GM15510 (cell line): Measurements from ENCODE around the gene GPX6.

Source experiments
- POLR2A ChIP-seq: IDR thresholded peaks from 3 replicates; pipeline ENCODE4 v1.6.1; 2011; ENCODE audit warnings: borderline replicate concordance; ENCODE audit not compliant: insufficient read length; ENCODE audit errors: extremely low read depth

GPX6 gene

DNA sequence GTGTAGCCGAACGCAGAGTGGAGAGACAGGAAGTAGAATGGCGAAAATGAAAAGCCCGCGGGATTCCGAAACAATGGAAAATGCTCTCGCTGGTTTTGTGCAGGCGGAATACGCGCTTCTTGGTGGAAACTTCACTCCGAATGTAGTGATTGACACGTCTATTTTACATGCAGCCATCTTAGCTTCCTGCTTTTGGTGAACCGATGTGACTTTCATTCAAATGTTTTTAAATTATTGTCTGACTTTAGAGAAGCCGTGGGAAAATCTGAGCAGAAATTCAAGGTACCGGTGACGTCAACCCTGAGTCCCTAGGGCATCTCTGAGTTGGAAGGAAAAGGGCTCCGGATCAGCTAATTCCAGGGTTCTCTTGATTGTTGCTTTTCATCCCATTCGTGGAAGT is 21.5 kb upstream of the GPX6 start:
- no peak for TF ChIP-seq POLR2A

DNA sequence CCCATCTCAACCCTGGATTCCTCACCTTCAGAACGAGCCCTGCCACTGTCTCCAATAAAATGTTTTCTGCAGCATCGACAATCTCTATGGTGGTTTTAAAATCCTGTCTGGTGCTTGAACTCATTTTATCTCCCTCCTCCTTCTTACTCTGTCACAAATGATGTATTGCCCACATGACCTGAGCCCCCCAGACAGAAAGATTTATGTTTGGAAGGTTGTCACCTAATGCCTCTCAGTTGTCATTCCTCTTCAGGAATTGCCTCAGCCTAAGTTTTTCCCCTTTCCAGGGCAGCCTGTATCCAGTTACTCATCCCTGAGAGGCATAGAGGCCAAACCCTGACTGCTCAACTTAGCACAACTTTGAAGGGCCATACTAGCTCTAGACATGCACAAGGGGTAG is 19.3 kb upstream of the GPX6 start:
- TF ChIP-seq POLR2A, result no peak

DNA sequence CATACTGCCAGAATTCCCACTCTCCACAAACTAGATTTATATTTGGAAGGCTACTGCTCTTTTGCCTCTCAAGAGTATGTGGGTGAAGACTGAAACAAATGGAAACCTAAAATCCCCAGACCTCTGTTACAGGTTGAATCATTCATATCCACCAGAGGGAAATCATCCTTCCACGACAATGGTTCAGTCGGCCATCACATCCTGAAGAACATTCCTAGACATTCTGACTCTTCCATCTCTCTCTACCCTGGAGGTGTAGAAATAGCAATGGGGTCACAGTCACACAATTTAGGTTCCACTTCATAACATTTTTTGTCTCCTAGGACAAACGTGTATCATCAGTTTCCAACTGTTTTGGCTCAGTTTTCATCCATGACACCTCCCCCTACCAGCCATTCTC is 18.7 kb upstream of the GPX6 start:
- TF ChIP-seq POLR2A, result no peak

GRCh38 chr6:28531479-28532128 is 16.0 kb upstream of the GPX6 start:
- TF ChIP-seq POLR2A, result no peak

DNA sequence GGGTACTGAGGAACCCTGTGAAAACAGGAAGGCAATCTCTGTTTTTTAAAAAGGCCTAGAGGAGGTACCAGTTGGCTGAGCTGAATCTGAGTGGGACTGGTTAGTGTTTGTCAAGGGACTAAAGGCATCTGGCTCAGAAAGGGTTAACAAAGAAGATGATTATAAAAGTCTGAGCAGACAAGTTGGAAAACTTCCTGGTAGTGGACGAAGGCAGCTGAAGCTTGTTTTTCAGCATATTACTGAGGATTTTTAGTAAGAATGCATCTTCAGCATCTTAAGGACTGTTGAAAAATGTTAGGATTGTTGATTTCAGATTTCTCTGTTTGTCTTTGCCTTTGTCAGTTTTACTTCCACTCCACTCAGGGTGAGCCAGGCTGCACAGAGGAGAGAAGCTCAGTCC is 15.2 kb upstream of the GPX6 start:
- no peak for TF ChIP-seq POLR2A

DNA sequence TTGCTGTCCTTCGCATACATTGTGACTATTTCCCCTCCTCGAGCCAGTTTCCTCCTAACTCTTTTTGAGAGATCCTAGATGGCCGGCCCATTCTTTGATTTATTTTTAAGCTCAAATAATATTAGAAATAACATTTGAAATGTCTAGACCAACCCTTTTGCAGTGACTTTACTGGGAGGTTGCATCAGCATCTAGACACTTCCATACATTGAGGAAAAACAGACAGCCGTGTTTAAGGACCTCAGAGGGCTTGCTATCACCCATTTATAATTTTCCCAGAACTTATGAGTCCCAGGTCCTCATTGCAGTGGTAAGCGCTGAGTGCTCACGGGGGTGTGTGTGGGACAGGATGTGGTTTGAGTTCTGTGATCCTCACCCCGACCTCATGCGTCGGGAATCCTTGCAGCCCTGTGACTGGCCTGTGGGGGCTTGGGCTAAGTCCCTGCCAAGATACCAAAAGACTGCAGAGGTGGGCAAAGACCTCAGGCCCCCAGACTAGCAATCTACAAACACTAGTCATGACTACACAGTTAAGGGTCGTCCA is 10.0 kb upstream of the GPX6 start, which contains the start of gene GPX5:
TSS of gene GPX5 (plus strand) at position 386 of the 544 bp plus-strand sequence. CDS start at position 519, 133 bp downstream.
- no peak for TF ChIP-seq POLR2A

- TF ChIP-seq POLR2A, result no peak
These were observed 7.6 kb upstream of the GPX6 start for GRCh38 chr6:28523241-28523622.

DNA sequence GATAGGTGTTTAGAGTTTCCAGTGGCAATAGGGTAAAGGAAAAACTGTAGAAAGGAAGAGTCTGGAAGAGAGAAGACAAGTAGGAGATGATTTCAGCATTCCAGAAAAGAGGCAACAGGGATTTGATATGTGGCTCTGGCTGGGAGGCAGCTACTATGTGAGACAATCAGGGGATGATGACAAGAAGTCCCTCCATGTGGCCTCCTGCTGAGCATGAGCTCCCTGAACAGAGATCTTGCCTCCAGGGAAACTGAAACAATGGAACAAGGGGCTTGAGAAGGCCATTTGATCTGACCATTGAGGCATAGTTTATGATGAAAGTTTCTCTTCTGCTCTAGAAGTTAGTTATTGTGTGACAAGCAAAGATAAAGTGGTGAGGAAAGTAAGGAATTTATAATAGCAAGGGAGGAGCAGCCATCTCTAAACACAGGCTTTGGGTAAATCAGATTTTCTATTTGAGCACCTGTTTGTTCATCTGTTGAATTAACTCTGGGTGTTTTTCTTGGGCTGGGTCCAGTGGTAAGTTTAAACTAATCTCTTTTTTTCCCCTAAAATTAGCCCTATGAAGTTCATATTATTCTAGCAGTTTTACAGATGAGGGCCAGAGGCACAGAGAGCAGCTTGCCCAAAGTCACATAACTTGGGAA is 7.1 kb upstream of the GPX6 start:
- no peak for TF ChIP-seq POLR2A

DNA sequence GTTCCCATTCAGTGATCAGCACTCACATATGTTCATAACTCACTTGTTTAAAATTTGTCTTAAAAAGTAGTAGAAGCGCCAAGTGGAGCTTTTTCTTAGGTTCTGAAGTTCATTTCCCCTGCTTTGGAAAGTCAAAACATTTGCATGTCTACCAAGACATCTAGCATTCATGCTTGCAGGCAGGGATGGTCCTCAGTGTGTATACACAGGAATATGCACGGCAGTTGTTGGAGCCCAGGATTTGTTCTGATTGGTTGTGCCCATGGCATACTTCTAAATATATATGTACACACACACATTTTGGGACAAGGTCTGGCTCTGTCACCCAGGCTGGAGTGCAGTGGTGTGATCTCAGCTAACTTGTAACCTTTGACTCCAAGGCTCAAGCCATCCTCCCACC is 2.4 kb upstream of the GPX6 start:
- TF ChIP-seq POLR2A, result no peak

DNA sequence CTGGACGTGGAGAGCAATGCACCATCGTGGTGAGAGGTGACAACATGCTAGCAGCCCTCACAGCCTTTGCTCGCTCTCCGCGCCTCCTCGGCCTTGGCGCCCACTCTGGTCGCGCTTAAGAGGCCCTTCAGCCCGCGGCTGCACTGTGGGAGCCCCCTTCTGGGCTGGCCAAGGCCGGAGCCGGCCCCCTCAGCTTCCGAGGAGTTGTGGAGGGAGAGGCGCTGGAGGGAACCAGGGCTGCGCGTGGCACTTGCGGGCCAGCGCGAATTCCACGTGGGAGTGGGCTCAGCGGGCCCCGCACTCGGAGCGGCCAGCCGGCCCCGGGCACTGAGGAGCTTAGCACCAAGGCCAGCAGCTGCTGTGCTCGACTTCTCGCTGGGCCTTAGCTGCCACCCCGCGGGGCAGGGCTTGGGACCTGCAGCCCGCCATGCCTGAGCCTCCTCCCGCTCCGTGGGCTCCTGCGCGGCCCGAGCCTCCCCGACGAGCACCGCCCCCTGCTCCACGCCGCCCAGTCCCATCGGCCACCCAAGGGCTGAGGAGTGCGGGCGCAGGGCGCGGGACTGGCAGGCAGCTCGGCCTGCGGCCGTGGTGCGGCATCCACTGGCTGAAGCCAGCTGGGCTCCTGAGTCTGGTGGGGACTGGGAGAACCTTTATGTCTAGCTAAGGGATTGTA is 3.8 kb downstream of the GPX6 start:
- TF ChIP-seq POLR2A, result no peak

DNA sequence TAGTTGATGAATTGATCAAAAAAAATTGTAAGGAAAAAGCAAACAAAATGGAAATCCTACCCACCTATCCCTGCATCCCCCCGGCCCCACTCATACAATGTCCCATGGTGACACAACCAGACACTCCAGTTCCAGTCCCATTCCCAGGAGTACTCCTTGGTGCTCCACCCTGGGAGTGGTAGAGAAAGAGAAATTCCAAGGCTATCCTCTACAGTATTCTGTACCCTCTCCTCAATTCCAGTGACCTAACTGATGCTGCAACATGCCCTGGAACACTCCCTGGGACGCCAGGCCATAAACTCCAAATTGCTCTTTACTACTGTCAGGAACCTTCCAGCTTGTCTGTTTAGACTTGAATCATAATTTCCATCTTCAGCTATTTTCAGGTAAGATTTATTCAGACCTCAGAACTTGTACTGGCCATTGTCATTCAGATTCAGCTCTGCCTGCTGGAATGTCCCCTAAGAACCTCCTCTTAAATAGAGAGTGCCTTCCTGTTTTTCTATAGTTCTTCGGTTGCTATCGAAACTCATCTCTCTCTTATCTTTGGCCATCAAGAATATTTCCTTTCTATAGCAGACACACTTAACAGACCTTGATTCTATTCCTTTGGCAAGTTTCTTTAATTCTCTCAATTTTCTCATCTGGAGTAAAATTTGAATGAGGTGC is 8.7 kb downstream of the GPX6 start:
- TF ChIP-seq POLR2A, result no peak

GRCh38 chr6:28505733-28506132 is 9.9 kb downstream of the GPX6 start:
- no peak for TF ChIP-seq POLR2A

DNA sequence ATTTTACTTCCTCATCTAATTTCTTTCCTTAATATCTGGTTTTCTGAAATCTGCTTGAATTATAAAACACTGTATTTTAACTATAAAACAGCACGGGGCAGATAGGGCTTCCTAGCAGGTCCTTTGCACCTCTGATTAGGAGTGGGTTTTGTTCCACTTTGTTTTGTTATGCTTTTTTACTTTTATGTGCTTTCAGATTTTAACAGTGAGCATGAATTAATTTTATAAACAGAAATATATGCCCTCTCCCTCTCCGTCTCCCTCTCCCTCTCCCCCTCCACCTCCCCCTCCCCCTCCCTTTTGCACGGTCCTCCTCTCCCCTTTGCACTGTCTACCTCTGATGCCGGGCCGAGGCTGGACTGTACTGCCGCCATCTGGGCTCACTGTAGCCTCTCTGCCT is 14.3 kb downstream of the GPX6 start:
- no peak for TF ChIP-seq POLR2A

GRCh38 chr6:28497893-28498292 is 17.7 kb downstream of the GPX6 start:
- TF ChIP-seq POLR2A, result no peak

GRCh38 chr6:28497306-28497705 is 18.3 kb downstream of the GPX6 start:
- TF ChIP-seq POLR2A, result no peak

- TF ChIP-seq POLR2A, result no peak
These were observed 19.4 kb downstream of the GPX6 start for GRCh38 chr6:28496099-28496779.

DNA sequence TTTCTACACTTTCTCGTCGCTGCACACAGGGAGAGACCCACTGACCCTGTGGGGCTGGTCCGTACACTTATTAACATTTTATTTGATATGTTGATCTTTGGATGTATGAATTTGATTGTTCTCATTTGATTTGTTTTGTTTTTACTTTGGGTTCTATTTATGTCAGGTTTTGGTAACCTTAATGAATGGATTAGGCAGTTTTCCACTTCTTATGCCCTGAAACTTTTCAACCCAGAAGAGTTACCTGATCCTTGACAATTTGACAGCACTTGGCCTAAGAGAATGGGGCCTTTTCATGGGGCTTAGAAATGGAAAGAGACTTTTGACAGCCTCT is 23.6 kb downstream of the GPX6 start:
- no peak for TF ChIP-seq POLR2A
